Fibroblast of lung (primary cell): ENCODE results near the gene KLHL17.

Source experiments
- EZH2 ChIP-seq: IDR thresholded peaks from 2 replicates; pipeline ENCODE4 v1.5.1; 2012; ENCODE audit warnings: low read length, control low read depth, mild to moderate bottlenecking; ENCODE audit errors: missing control alignments
- TF ChIP-seq, protein P1 (sequence below), 2 donors: IDR thresholded peaks in 1 of 2; conservative IDR thresholded peaks in 1 of 2; 1 replicate in 1 of 2; 2 replicates in 1 of 2; pipeline ENCODE4 v1.5.1; 2011 to 2012; ENCODE audit warnings: low read length in 2 of 2, control low read depth in 1 of 2, inconsistent platforms in 1 of 2, low read depth in 1 of 2, mild to moderate bottlenecking in 1 of 2

DNA sequence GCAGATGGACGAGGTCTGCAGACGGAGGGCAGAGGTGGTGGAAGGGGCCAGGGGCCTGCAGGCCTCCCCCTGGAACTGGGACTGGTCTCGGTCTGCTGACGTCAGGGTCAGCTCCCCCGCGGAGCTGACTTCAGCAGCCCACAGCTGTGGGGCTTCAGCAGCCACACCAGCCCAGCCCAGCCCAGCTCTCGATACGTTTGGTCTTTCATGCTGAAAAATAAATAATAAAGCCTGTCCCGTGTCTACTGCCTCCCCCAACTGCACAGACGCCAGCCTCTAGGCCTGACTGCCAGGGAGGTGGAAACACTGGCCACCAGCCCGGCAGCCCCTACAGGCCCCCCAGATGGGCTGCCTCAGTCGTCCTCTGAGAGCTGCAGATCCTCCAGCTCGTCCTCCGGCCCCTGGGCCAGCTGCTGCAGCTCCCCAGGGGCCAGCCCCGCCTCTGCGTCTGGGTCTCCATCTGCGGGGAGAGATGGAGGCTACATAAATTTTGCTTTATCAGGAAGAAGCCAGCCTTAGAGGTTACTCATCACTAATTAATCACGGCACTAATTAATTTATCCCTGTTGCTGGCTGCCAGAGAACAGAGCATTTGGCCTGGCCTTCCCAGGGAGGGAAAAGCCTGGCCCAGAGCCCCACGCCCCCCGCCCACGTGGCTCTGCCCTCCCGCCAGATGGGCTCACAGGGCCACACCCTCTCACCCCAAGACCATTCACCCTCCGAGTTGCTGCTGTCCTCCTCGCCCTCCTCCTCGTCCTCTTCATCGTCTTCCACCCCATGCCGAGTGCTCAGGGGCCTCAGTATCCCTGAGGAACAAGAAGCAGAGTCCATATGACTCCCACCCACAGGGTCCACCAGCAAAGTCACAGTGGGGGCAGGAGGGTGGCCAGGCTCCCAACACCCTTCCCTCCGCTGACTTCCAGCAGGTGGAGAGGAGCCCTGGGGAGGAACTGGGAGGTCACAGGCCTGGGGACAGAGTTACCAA lies 15.8 kb upstream of the KLHL17 start:
- TF ChIP-seq, protein P1, sequence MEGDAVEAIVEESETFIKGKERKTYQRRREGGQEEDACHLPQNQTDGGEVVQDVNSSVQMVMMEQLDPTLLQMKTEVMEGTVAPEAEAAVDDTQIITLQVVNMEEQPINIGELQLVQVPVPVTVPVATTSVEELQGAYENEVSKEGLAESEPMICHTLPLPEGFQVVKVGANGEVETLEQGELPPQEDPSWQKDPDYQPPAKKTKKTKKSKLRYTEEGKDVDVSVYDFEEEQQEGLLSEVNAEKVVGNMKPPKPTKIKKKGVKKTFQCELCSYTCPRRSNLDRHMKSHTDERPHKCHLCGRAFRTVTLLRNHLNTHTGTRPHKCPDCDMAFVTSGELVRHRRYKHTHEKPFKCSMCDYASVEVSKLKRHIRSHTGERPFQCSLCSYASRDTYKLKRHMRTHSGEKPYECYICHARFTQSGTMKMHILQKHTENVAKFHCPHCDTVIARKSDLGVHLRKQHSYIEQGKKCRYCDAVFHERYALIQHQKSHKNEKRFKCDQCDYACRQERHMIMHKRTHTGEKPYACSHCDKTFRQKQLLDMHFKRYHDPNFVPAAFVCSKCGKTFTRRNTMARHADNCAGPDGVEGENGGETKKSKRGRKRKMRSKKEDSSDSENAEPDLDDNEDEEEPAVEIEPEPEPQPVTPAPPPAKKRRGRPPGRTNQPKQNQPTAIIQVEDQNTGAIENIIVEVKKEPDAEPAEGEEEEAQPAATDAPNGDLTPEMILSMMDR (conservative IDR thresholded peaks at IDR 0.05 in 1 of 2, IDR thresholded peaks at IDR 0.05 in 1 of 2; ENCODE audit: low read depth in 1 of 2, low read length in 2 of 2): no peak
- TF ChIP-seq EZH2: no peak
